GM19324 (cell line): Measurements from ENCODE around the gene NSD2.
"Not testable (repeated sequence)": the region's sequence is repeated elsewhere in the genome, so short reads cannot be mapped to it uniquely, and the experiment has no call there.

ENCODE experiments used
- ATAC-seq: cut with Tn5 transposase; IDR thresholded peaks from one replicate; pipeline ENCODE4 v1.9.1; 2021; ENCODE audit warnings: mild to moderate bottlenecking, moderate library complexity; ENCODE audit not compliant: unreplicated experiment, low FRiP score

NSD2 gene

DNA sequence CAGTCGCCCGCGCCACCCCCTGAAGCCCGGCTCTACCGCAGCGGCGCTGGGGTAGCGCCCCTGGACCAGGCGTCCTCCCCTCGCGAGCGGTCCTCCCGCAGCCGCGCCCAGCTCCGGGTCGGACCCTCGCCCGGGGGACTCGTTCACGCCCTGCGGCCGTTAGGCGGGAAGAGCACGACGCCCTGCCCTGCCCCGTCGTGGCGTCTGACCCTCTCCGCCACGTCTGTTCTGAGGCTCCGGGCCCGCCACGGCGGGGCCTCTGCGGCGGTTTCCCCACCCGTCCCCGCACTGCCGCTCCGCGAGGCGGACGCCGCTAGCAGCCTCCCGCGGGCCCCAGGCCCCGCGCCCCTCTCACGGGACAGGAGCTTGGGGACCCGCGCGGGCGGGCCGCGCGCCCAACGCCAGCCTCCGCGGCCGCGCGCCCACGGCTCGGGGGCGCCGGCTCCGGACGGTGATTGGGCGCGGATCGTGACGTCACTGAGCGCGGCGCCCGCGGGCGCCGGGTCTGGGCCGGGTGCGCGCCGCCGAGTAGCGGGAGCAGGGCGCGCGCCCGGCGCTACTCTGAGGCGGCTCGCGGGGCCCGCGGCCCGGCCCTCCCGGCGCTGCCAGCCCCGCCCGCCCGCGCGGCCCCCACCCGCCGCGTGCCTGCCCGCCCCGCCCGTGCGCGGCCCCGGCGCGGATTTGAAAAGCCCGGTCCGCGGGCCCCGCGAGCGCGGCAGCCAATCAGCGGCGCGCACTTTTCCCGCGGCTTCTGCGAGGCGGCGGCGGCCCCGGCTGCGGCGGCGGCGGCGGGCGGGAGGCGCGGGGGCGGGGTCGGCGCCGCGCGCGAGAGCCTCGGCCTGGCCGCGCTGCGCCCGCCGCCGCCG is at the start of gene NSD2:
NSD2 (plus strand) TSS at position 816 of the 866 bp plus-strand sequence. CDS start 29,262 bp downstream, outside the sequence.
- ATAC-seq: peak; percentile 78

DNA sequence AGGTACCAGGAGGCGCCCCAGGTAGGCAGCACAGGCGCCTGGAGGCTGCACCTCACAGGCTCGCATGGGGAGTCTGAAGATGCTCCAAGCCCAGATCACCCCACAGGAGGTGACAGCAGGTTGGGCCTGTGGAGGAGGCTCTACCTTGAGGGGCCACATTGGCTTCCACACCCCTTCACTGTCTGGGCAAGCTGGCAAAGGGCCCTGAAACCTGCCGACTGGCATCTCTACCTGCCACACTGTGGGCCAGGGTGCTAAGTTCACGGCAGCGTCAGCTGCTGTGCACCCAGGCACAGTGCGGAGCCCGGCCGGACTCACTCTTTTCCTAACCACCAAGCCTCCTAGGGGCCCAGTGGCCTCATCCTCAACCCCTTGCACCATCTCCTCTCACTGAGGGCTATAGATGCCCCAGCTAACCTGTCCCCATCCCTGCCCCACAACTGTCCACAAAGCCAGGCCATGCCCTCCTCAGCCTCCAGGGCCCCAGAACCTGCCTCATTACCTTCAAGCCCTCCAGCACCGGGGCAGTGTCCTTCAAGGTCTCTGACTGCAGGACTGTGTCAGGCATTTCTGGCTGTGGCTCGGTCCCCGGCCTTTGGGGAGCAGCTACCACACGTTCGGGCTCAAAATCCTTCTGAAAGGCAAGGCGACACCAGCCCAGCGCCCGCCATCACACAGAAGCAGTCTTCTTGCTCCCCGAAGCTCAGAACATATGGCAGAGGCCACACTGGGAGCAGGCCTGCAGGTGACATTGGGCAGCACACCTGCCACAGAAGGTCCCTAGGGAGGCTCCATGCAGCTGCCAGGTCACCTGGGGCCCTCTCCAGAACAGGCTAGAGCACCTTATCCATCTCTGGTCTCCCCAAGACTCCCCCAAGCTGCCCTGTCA is 49.3 kb upstream of the NSD2 start:
- no peak for ATAC-seq

DNA sequence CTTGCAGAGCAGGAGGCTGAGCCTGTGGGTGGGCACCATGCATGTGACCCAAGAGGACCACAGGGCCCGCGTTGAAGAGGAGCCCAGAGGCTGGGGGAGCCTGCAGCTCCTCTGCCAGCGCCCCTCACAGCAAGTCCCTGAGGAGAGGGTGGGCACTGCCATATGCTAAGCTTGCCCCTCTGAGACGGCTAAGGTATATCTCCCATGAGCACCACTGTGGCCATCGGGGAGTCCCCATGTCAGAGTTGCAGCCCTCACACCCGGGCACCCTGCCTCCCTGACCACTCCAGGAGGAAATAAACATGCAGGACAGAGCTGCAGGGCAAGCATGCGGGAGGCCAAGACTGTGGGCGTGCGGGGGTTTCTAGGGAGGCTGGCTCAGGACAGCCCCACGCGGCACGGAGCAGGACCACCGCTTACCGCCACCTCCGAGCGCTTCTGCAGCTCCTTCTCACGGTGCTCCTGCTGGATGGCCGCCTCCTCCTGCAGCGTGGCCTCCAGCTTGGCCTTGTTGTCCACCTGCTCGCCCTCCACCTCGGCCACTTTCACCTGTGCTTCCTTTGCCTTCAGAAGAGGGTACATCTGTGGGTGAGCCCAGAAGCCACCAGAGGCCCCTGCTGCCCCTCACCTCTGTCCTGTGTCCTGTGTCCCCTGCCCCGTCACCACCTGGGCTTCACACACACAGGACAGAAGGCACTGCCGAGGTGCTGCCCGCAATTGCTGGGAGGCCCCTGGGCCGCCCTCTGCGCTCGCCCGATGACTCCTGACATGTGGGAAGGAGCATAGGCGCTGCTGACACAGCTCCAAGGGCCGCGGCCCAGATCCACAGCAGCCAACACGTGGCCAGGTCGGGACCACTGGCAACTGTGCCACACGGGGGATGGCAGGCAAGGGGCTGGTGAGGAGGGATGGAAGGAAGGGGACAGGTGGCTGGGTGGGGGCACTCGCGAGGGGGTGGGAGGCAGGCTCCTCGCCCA is 48.3 kb upstream of the NSD2 start:
- ATAC-seq: no peak

DNA sequence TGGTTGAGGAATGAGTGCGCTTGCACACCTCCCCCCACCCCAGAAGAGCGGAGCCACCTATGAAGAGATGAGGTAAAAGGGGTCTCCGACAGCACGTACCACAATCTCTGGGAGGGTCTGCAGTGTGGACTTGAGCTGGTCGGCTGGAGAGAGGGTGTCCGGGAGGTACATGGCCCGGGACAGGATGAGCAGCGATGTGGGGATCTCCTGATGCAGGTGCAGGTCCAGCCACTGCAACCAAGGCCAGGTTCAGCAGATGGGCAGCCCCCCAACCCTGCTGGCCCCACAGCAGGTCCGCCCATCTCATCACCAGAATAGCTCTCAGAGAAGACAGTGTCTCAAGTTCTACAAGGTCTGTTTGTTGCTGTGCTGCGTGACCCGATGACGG is 47.7 kb upstream of the NSD2 start:
- ATAC-seq: no peak

DNA sequence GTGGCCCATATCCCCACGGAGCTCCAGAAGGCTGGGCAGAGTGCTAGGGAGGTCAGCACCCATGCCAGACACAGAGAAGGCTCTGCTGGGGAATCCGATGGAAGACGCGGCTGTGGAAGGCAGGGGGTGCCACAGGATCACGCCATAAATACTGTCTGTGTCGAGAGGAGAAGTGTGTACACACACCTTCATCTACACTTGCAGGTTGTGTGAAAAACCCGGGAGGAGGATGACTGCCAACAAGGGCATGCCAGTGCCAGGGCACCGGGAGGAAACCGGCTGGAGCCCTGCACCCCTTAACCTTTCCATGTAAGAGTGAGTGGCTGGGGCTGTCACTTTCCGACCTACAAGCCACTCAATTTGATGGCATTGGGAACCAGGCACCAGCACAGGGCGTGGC is 46.4 kb upstream of the NSD2 start:
- ATAC-seq: no peak

DNA sequence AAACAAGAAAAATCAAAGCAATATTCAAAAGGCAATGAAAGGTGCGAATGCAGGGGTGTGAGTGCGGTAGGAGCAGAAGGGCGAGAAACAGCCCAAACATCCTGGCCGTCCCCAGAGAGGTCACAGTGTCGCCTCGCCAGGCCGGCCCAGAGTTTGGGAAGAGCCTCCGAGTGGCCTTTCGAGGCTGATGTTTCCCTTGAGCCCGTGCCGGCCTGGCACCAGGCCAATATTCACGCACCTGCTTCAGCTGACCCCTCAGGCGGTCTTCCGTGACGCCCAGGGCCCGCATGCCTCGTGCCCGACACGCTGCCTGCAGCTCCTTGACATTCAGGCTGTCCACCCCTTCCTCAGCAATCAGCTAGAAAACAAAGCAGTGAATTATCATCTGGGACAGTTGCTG is 45.9 kb upstream of the NSD2 start:
- no peak for ATAC-seq

DNA sequence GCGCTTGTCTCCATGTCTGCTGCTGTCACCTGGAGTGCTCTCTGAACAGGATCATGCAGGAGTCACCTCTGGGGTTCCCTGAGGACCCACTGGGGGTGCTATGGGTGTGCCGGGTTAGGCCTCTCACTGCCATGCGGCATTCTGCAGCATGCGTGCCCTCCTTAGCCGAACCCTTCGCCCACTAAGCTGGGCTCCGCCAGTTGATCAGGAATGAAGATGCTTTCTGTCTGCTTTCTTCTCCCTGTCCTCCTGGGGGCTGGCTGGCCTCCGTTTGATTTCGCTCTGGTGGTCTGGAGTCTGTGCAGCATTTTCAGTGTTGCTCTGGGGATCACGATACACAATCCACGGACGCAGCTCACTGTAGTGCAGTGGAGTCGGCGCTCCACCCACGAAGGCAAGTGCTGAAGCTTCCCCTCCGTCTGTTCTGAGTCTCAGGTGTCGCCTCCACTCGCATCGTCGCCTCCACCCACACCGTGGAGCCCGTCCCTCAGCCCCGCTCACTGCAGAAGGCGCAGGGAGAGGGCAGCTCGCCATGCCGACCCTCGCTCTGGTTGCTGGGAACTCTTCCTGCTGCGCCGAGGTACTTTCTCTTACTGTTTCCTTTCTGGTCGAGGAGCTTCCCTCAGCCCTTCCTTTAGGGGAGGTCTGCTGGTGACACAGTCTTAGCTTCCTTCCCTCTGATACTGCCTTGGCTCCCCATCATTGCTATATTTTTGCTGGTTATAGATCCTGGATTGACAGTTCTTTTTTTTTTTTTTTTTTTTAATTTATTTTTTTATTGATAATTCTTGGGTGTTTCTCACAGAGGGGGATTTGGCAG is 44.5 kb upstream of the NSD2 start:
- no peak for ATAC-seq

DNA sequence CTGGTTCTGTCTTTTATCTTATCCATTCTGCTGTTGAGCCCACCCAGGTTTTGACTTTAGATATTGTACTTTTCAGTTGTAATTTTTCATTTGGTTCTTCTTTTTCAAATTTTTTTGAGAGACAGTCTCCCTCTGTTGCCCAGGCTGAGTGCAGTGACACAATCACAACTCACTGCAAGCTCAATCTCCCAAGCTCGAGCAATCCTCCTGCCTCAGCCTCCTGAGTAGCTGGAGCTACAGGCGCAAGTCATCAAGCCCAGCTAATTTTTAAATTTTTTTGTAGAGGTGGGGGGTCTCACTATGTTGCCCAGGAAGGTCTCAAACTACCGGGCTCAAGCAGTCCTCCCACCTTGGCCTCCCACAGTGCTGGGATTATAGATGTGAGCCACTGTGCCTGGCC is 41.0 kb upstream of the NSD2 start:
- no peak for ATAC-seq

DNA sequence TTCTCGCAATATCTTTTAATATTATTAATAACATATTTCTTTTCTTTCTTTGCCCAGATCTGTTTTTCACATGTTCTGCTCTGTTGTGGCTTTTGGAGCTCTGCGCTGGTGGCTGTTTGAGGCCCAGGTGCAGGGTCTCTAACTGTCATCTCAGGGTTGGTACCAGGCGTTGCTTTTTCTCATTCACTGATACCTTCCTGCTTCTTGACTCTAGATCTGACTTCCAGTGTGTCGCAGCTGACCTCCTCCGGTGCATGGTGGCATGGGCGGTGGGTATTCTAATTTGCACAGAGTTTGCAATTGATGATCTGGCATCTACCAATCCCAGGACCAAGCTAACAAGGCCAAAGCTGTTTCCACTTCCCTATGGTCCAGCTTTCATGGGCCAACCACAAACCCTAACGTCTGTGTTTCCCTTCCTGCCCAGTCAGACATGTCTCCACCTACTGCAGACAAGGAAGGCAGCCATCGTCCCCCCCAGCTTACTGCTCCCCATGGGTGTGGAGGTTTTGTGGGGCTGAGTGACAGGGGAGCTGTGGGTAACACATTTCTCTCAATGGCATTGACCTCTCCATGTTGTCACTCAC is 40.5 kb upstream of the NSD2 start:
- ATAC-seq: no peak

DNA sequence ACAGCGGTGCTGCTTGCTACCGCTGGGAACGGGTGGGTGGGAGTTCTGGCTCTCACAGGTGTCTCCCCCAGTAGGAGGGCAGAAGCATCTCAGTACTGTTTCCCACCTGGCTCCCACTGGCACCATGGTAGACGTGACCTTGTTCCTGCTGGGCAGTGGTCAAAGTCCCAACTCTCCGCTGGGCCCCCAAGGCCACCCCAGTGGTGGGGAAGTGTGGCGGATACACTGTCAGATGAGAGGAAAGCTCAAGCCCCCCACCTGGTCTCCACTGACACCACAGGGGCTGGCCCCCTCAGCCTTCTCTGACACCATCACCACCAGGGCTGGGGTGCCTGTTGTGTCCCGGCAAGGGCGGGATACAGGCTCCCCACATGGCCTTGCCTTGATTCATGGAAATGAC is 39.9 kb upstream of the NSD2 start:
- no peak for ATAC-seq

DNA sequence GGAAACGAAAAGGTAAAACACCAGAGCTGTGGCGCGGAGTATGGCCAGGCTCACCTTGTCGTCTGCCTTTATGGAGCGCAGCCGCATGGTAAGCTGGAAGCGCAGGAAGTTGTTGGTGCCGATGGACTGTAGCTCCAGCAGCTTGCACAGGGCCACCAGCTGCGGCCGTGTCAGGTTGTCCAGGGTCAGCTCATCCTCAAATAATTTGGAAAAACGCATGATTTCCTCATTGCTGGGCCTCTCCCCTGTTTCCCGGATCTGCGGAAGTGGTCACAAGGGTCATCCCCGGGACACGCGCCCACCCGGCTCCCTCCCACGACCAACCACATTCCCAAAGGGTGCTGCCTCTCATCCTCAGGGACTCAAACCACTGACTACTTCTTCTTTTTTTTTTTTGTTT is 38.5 kb upstream of the NSD2 start:
- no peak for ATAC-seq

DNA sequence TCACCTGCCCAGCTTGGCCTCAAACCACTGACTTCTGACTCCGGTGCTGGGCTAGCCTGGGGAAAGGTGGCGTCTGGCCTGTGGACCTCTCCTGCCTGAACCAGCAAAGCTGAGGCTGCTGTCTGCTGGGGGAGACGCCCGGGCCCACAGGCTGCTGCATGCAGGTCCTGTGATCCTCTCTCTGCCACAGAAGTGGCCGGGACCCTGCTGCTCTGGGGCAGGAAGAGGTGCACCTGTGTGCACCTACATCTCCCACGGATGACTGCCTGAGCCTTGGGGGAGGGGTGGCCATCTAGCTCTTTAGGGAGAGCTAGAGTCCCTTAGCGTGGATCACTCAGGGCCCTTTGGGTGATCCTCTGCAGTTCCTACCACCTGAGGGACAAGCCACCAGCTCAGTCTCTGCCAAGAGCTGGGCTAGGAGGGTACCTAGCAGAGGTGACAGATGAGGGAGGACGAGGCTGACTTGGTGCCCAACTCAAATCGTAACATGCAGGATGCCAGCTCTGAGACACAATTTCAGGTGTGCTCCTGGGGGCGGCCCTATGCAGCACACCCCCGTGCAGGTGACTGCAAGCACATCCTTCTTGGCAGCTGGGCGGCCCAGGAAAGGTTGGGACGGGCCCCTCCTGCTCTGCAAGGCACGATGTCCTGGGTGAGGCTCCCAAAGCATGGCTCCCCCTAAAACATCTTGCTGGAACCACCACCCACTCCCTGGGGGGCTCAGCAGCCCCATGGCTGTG is 37.7 kb upstream of the NSD2 start:
- no peak for ATAC-seq

DNA sequence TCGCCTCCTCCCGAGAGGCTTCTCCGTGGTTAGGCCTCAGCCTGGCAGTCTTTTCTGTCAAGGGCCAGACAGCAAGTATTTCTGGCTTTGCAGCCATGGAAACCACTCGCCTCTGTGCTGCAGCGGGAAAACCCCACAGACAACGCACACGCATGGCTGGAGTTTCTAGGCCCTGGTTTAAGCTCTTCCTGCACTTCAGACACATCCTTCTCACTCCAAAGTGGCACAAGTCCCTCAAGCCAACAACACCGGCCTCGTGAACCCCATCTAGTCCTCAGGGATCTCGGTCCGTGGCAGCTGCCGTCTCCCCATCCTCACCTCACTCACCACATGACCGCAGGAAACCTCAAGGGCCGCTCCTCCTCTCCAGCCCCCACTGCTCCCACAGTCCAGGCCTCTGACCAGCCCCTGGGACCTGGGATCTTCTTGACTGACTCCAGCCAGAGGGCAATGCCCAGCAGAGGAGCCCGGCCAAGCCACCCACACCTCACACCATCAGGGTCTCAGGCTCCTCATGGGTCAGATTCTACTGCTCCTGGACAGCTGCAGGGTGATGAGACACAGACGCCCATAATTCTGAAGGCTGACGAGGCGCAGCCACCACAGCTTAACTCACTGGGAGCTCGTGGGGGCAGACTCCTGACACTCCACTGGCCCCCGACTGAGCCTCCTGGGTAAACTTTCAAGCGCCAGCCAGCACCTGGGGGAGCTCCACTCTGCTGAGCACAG is 37.0 kb upstream of the NSD2 start:
- no peak for ATAC-seq

DNA sequence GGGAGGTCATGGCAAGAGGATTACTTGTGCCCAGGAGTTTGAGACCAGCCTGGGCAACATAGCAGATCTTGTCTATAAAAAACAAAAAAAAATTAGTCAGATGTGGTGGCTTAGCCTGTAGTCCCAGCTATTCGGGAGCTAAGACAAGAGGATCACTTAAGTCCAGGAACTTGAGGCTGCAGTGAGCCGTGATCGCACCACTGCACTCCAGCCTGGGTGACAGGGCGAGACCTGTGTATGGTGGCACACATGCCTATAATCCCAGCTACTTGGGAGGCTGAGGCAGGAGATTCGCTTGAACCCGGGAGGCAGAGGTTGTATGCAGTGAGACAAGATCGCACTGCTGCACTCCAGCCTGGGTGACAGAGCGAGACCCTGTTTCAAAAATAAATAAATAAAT is 35.4 kb upstream of the NSD2 start:
- ATAC-seq: not testable (repeated sequence)

DNA sequence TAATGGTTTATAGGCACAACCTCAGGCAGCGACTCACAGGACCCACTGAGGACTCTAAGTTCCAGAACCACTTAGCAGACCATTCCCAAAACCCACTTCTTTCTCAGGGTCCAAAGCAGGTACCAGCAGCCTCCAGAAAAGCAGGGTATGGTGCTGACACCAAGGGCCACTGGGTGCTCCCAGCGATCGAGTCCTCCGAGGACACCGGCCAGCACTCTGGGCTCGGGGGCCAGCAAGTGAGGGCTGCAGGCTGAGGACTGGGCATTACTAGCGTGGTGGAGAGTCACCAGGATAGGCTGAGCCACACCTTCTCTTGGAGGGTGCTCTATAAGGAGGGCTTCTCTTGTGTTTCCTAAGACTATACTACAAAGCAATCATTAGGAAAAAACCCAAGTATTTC is 34.5 kb upstream of the NSD2 start:
- ATAC-seq: no peak

DNA sequence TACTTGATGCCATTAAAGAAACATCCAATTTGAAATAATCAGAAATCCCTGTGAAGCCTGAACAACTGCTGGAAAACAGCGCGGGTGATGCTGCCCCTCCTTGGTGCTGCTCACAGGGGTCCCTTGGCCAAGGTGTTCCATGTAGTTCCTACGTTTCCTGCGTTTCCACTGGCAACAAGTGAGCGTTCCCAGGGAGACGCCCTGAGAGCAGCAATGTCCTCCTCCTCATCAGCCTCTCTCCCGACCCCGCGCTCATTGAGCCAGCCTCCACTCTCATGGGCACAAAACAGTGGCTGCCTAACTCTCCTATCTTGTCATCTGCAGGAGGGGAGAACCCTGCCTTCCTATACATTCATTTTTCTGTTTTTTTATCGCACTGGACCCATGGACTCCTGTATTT is 34.1 kb upstream of the NSD2 start:
- ATAC-seq: no peak

DNA sequence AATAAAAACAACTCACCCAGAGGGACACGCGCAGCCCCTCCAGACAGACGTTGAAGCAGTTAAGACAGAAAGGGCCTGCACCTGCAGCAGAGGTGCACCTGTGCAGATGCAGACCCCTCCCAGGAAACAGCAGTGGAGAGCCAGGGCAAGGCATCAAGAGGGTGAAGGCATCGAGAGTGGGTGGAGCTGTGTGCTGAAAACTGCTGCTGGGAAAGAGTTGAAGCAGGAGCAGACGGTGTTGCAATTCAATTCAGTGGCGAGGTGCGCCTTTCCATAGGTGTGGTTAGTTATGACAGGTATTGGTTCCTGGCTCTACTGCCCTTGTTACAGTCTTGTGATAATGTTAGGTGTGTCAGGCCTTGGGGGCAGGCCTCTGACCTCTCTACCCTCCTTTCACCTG is 31.9 kb upstream of the NSD2 start:
- no peak for ATAC-seq
